B cell (primary cell): Measurements from ENCODE around the gene CMIP. TPM values are rescaled to one million over a fixed set of nuclear protein-coding genes. Genes with fewer than 3 reads are reported as not detected.
A peak's percentile ranks its signal among the peaks of the same experiment; 100 is the strongest.

Experiments
- ATAC-seq: fragments of 200-7000 bp; cut with Tn5 transposase; one replicate; pipeline ENCODE4 v1.10.0; 2021; ENCODE audit warnings: low read depth, mild to moderate bottlenecking, moderate number of reproducible peaks, moderate library complexity
- CTCF ChIA-PET: fragments of 350-600 bp; sonication (Branson Sonifier 250); formaldehyde crosslinking; loops from one replicate; lab custom pipeline; 2021; ENCODE audit warnings: antibody characterized with exemption, inconsistent platforms; lab: Charles Lee
- POLR2A ChIA-PET: fragments of 350-600 bp; sonication (Branson Sonifier 250); formaldehyde crosslinking; loops from one replicate; lab custom pipeline; 2021; ENCODE audit warnings: antibody characterized with exemption; lab: Charles Lee
- DNase-seq: peaks from one replicate; pipeline ENCODE4 v3.0.0; 2013
- H2AFZ ChIP-seq: 2 replicates; pipeline ENCODE4 v1.6.1; 2012; ENCODE audit warnings: mild to moderate bottlenecking, low read depth, low read length; ENCODE audit not compliant: insufficient read depth, poor library complexity, severe bottlenecking
- H3K27ac ChIP-seq, 2 donors: 1 replicate in 1 of 2; 2 replicates in 1 of 2; pipeline ENCODE4 v1.5.1; 2012 to 2013; ENCODE audit warnings: low read length in 2 of 2, mild to moderate bottlenecking in 2 of 2, moderate library complexity in 1 of 2
- H3K27me3 ChIP-seq, 4 experiments: fragments of 200-600 bp in 1 of 4; sonication (generic) in 1 of 4; replicated peaks in 1 of 4; 1 replicate in 2 of 4; 2 replicates in 2 of 4; pipeline versions ENCODE4 v1.6.1 to v1.7.0; 2013 to 2016; ENCODE audit warnings: low read length in 3 of 4, mild to moderate bottlenecking in 2 of 4, mixed read lengths in 1 of 4, moderate library complexity in 1 of 4; ENCODE audit not compliant: insufficient read depth in 4 of 4, control insufficient read depth in 3 of 4; ENCODE audit errors: control extremely low read depth in 1 of 4
- H3K36me3 ChIP-seq, 2 experiments: replicated peaks in 1 of 2; 1 replicate in 1 of 2; 2 replicates in 1 of 2; pipeline versions ENCODE4 v1.6.1 to v1.7.1; 2013; ENCODE audit warnings: low read length in 1 of 2; ENCODE audit not compliant: insufficient read depth in 2 of 2, control insufficient read depth in 1 of 2; ENCODE audit errors: control extremely low read depth in 1 of 2, extremely low read depth in 1 of 2
- H3K4me1 ChIP-seq, 2 donors: fragments of 200-600 bp in 1 of 2; sonication (generic) in 1 of 2; 1 replicate in 1 of 2; 2 replicates in 1 of 2; pipeline versions ENCODE4 v1.5.1 to v1.6.1; 2013 to 2017; ENCODE audit warnings: low read length in 2 of 2; ENCODE audit not compliant: control insufficient read depth in 2 of 2, insufficient read depth in 2 of 2
- H3K4me2 ChIP-seq: replicated peaks from 2 replicates; pipeline ENCODE3; 2012; ENCODE audit warnings: mild to moderate bottlenecking, low read depth, low read length; ENCODE audit not compliant: poor library complexity, severe bottlenecking
- H3K4me3 ChIP-seq, 5 experiments: fragments of 200-600 bp in 1 of 5; sonication (generic) in 1 of 5; 1 replicate in 3 of 5; 2 replicates in 2 of 5; pipeline versions ENCODE4 v1.5.1 to v1.7.0; 2011 to 2016; ENCODE audit warnings: low read length in 4 of 5, mild to moderate bottlenecking in 4 of 5, low read depth in 2 of 5, control low read depth in 1 of 5, moderate library complexity in 1 of 5; ENCODE audit not compliant: insufficient read depth in 1 of 5; ENCODE audit errors: control extremely low read depth in 1 of 5, extremely low read depth in 1 of 5
- H3K79me2 ChIP-seq: fragments of 200-600 bp; sonication (generic); one replicate; pipeline ENCODE4 v1.6.0; 2016; ENCODE audit warnings: low read length; ENCODE audit not compliant: control insufficient read depth, insufficient read depth
- H3K9ac ChIP-seq: fragments of 200-600 bp; sonication (generic); 2 replicates; pipeline ENCODE4 v1.6.1; 2017; ENCODE audit warnings: mild to moderate bottlenecking, low read length, moderate library complexity
- H3K9me3 ChIP-seq, 3 donors: one replicate each; pipeline versions ENCODE4 v1.6.1 to v1.7.1; 2013; ENCODE audit warnings: low read length in 2 of 3; ENCODE audit not compliant: control insufficient read depth in 2 of 3, insufficient read depth in 1 of 3; ENCODE audit errors: control extremely low read depth in 1 of 3
- H4K20me1 ChIP-seq: 2 replicates; pipeline ENCODE4 v1.6.0; 2012; ENCODE audit warnings: mild to moderate bottlenecking, low read length; ENCODE audit not compliant: insufficient read depth, control insufficient read depth, poor library complexity, severe bottlenecking
- H3K27ac Mint-ChIP-seq: one replicate; pipeline ENCODE4 v1.8.0; 2021; ENCODE audit warnings: mixed read lengths
- H3K27me3 Mint-ChIP-seq: one replicate; pipeline ENCODE4 v1.8.0; 2021; ENCODE audit warnings: mixed read lengths
- H3K4me1 Mint-ChIP-seq: one replicate; pipeline ENCODE4 v1.8.0; 2021; ENCODE audit warnings: mixed read lengths
- H3K4me3 Mint-ChIP-seq: one replicate; pipeline ENCODE4 v1.8.0; 2021; ENCODE audit warnings: mixed read lengths
- H3K9me3 Mint-ChIP-seq: one replicate; pipeline ENCODE4 v1.8.0; 2022; ENCODE audit warnings: mixed read lengths; ENCODE audit not compliant: insufficient read depth
- CTCF ChIP-seq: fragments of 200-600 bp; IDR thresholded peaks from one replicate; pipeline ENCODE4 v1.8.0; 2022; ENCODE audit warnings: antibody characterized with exemption, mild to moderate bottlenecking
- EZH2 ChIP-seq: IDR thresholded peaks from 2 replicates; pipeline ENCODE4 v1.6.1; 2012; ENCODE audit warnings: borderline replicate concordance, low read depth, mild to moderate bottlenecking, moderate library complexity, low read length; ENCODE audit not compliant: insufficient read depth, poor library complexity, severe bottlenecking
- WGBS: methylation state at CpG from one replicate; pipeline ENCODE4 v1.1.5; 2013; ENCODE audit warnings: missing lambda C conversion rate; ENCODE audit not compliant: insufficient coverage; 5-methylcytosine and 5-hydroxymethylcytosine counted together
- intact Hi-C: fragments of 100-400 bp; cut with micrococcal nuclease; formaldehyde crosslinking; loops from one replicate; pipeline ENCODE4 v1.10.0; 2022
- polyA plus RNA-seq: library from polyadenylated mRNA; depleted of rRNA; stranded (reverse); fragments of >200 nt; gene quantifications from 2 replicates; pipeline ENCODE4 v1.2.3, GENCODE V29; 2012
- total RNA-seq, 2 donors: library from RNA; stranded (reverse); fragments of 120-200 nt in 1 of 2; gene quantifications; 1 replicate in 1 of 2; 2 replicates in 1 of 2; pipeline versions ENCODE4 v1.2.3 to v1.2.4, GENCODE V29; 2013 to 2022

CMIP gene
- total and polyA plus RNA-seq, 2 donors (not counting 1 experiment from before 2014, with no cell fraction given), result 27.1 to 155 TPM

- peaks cover 0 to 30% of the 10 kb centered on the region in 2 experiments for H3K36me3 ChIP-seq
- POLR2A ChIA-PET, result interaction anchor here (0.6 kb wide), 1 partner anchor 8 kb away, joined by 6 read pairs; no protein-coding TSS in a partner anchor
- CTCF ChIA-PET, result interaction anchor here (0.9 to 1.4 kb wide), 2 partner anchors 11 to 272 kb away, joined by 5 read pairs; no protein-coding TSS in a partner anchor
- H4K20me1 ChIP-seq, result peaks cover 76% of the 10 kb centered on the region
- Mint-ChIP-seq H3K4me1 (peaks cover 68% of the 10 kb centered on the region), H3K4me3 (no peak overlapping the region), H3K27me3 (no peaks in the 10 kb centered on the region), H3K27ac (peak overlapping the region; percentile 41), H3K9me3 (no peaks in the 10 kb centered on the region)
- no peak overlapping the region for H2AFZ ChIP-seq
- no peaks in the 10 kb centered on the region for H3K27me3 ChIP-seq
- intact Hi-C loops, result no loop called here
- no peak overlapping the region for H3K4me3 ChIP-seq
- ATAC-seq, result peak; percentile 51
- DNase-seq, result no peak
- H3K27ac ChIP-seq, result peak overlapping the region in 1 of 2 donors; percentile 12
- H3K79me2 ChIP-seq, result peaks cover 100% of the 10 kb centered on the region
- H3K4me1 ChIP-seq, result peaks cover 6 to 22% of the 10 kb centered on the region in 2 donors
- 51% methylated on average over 12 of the region's 17 CpGs for WGBS
- H3K4me2 ChIP-seq, result no peak overlapping the region
- no peak for TF ChIP-seq CTCF
- no peak for TF ChIP-seq EZH2
- H3K9ac ChIP-seq, result no peak overlapping the region
- H3K9me3 ChIP-seq, result no peaks in the 10 kb centered on the region
Observed at GRCh38 chr16:81457326-81458133, 12.9 kb downstream of the CMIP start.

- Mint-ChIP-seq H3K27me3 (no peaks in the 10 kb centered on the region), H3K9me3 (no peaks in the 10 kb centered on the region), H3K4me1 (peaks cover 63% of the 10 kb centered on the region), H3K27ac (no peak overlapping the region), H3K4me3 (no peak overlapping the region)
- H3K4me1 ChIP-seq, result peaks cover 6 to 15% of the 10 kb centered on the region in 2 donors
- no peak for TF ChIP-seq EZH2
- TF ChIP-seq CTCF, result no peak
- no peaks in the 10 kb centered on the region for H3K9me3 ChIP-seq
- peaks cover 100% of the 10 kb centered on the region for H3K79me2 ChIP-seq
- no peak overlapping the region for H3K27ac ChIP-seq
- H3K9ac ChIP-seq, result no peak overlapping the region
- H2AFZ ChIP-seq, result no peak overlapping the region
- no peak for DNase-seq
- ATAC-seq, result no peak
- intact Hi-C loops, result no loop called here
- H3K27me3 ChIP-seq, result no peaks in the 10 kb centered on the region
- WGBS, result 100% methylated on average over 3 of the region's 8 CpGs
- peaks cover 76% of the 10 kb centered on the region for H4K20me1 ChIP-seq
- CTCF ChIA-PET, result interaction anchor here (0.9 kb wide), 1 partner anchor 272 kb away, joined by 5 read pairs; no protein-coding TSS in a partner anchor
- no peak overlapping the region for H3K4me3 ChIP-seq
- peaks cover 2 to 34% of the 10 kb centered on the region in 2 experiments for H3K36me3 ChIP-seq
- POLR2A ChIA-PET, result no interaction called here
- no peak overlapping the region for H3K4me2 ChIP-seq
Observed at GRCh38 chr16:81458149-81458669, 13.6 kb downstream of the CMIP start.
